ENCODE measurements around the gene PHF1. TPM values are rescaled to one million over a fixed set of nuclear protein-coding genes. Genes with fewer than 3 reads are reported as not detected.

The PHF1 gene
- total and polyA plus RNA-seq, 4 donors, result 7.2 to 13.5 (median 11.5) TPM

DNA sequence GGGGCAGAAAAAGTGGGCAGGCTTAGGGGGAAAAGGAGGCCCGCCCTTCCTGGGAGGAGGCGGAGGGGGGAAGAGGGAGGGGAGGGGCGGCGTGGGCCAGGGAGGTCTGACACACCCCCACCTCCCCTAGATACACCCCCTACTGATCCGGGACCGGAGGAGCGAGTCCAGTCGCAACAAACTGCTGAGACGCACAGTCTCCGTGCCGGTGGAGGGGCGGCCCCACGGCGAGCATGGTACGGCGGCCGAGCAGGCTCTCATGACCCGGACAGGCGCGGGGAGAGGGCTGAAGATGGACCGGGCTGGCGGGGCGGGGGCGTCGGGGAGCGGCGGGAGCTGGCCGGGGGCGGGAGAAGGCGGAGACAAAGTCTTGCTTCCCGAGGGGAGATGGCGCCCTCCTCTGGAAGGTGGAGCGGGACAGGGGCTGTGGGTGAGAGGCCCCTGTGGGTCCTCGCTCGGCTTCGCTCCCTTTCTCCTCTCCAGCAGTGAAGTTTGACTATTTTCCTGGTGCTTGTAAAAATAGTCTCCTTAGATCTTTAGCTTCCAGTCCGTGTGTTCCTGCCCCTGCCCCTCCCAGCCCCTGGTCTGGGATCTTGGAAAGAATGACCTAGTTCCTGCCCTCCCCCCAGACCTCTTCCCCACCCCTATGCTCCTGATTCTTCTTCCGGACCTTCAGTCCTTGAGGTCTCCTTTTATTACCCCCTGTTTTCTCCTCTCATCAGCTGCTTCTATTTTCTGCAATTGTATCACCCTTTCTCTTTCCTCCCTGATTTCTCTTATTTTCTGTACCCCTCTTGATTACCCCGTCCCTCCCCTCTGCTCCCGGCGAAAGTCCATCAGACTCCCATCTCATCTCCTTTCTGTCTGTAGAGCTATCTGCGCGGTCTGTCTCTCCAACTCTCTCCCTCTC is 15.1 kb downstream of the PHF1 start:
- peak overlapping the region; percentile 45 to 84 for H3K9ac ChIP-seq (ENCODE audit: low read depth in 1 of 2, low read length in 2 of 2)
- no peaks in the 10 kb centered on the region for H3K9me3 ChIP-seq (ENCODE audit: control insufficient read depth in 4 of 4, low read length in 3 of 4)
- peak; percentile 80 for DNase-seq (ENCODE audit: low spot score)
- H3K4me3 ChIP-seq (ENCODE audit: low read depth in 1 of 3, low read length in 3 of 3), result peak overlapping the region; percentile 62 to 76 (median 66)
- H3K4me1 ChIP-seq (ENCODE audit: control insufficient read depth in 4 of 4, insufficient read depth in 4 of 4, low read length in 3 of 4), result peaks cover 13 to 40% (median 27%) of the 10 kb centered on the region in 4 donors
- no peaks in the 10 kb centered on the region for H3K27me3 ChIP-seq (ENCODE audit: control insufficient read depth in 4 of 4, insufficient read depth in 4 of 4, low read length in 3 of 4)
- 2% methylated on average over 43 of the region's 43 CpGs for WGBS
- peak overlapping the region; percentile 67 to 88 for H3K27ac ChIP-seq (ENCODE audit: low read depth in 1 of 2, low read length in 2 of 2)
- no peaks in the 10 kb centered on the region for H3K36me3 ChIP-seq (ENCODE audit: control insufficient read depth in 4 of 4, insufficient read depth in 3 of 4, low read depth in 1 of 4, low read length in 3 of 4)
- TF ChIP-seq GABPA (IDR thresholded peaks at IDR 0.05 in 1 of 2, conservative IDR thresholded peaks at IDR 0.05 in 1 of 2), result peak in 1 of 2 donors; percentile 7
- TF ChIP-seq, protein P1, sequence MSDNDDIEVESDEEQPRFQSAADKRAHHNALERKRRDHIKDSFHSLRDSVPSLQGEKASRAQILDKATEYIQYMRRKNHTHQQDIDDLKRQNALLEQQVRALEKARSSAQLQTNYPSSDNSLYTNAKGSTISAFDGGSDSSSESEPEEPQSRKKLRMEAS (IDR thresholded peaks at IDR 0.05), result peak; percentile 76
- peak; percentile 9 for TF ChIP-seq SP1 (IDR thresholded peaks at IDR 0.05)
- TF ChIP-seq FOXA1 (IDR thresholded peaks at IDR 0.05), result no peak
- peak; percentile 16 for TF ChIP-seq YY1 (IDR thresholded peaks at IDR 0.05)
- TF ChIP-seq JUND (IDR thresholded peaks at IDR 0.05), result no peak
- TF ChIP-seq RXRA (IDR thresholded peaks at IDR 0.05), result peak in 1 of 2 donors; percentile 2
- TF ChIP-seq, protein P2, sequence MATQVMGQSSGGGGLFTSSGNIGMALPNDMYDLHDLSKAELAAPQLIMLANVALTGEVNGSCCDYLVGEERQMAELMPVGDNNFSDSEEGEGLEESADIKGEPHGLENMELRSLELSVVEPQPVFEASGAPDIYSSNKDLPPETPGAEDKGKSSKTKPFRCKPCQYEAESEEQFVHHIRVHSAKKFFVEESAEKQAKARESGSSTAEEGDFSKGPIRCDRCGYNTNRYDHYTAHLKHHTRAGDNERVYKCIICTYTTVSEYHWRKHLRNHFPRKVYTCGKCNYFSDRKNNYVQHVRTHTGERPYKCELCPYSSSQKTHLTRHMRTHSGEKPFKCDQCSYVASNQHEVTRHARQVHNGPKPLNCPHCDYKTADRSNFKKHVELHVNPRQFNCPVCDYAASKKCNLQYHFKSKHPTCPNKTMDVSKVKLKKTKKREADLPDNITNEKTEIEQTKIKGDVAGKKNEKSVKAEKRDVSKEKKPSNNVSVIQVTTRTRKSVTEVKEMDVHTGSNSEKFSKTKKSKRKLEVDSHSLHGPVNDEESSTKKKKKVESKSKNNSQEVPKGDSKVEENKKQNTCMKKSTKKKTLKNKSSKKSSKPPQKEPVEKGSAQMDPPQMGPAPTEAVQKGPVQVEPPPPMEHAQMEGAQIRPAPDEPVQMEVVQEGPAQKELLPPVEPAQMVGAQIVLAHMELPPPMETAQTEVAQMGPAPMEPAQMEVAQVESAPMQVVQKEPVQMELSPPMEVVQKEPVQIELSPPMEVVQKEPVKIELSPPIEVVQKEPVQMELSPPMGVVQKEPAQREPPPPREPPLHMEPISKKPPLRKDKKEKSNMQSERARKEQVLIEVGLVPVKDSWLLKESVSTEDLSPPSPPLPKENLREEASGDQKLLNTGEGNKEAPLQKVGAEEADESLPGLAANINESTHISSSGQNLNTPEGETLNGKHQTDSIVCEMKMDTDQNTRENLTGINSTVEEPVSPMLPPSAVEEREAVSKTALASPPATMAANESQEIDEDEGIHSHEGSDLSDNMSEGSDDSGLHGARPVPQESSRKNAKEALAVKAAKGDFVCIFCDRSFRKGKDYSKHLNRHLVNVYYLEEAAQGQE (IDR thresholded peaks at IDR 0.05), result no peak
- peak; percentile 39 to 45 for TF ChIP-seq RAD21 (IDR thresholded peaks at IDR 0.05)
- TF ChIP-seq FOXA2 (IDR thresholded peaks at IDR 0.05), result no peak
- TF ChIP-seq, protein P3, sequence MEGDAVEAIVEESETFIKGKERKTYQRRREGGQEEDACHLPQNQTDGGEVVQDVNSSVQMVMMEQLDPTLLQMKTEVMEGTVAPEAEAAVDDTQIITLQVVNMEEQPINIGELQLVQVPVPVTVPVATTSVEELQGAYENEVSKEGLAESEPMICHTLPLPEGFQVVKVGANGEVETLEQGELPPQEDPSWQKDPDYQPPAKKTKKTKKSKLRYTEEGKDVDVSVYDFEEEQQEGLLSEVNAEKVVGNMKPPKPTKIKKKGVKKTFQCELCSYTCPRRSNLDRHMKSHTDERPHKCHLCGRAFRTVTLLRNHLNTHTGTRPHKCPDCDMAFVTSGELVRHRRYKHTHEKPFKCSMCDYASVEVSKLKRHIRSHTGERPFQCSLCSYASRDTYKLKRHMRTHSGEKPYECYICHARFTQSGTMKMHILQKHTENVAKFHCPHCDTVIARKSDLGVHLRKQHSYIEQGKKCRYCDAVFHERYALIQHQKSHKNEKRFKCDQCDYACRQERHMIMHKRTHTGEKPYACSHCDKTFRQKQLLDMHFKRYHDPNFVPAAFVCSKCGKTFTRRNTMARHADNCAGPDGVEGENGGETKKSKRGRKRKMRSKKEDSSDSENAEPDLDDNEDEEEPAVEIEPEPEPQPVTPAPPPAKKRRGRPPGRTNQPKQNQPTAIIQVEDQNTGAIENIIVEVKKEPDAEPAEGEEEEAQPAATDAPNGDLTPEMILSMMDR (IDR thresholded peaks at IDR 0.05; ENCODE audit: low read depth, low read length, missing input control), result peak; percentile 41
- TF ChIP-seq HNF4A (conservative IDR thresholded peaks at IDR 0.05), result no peak

DNA sequence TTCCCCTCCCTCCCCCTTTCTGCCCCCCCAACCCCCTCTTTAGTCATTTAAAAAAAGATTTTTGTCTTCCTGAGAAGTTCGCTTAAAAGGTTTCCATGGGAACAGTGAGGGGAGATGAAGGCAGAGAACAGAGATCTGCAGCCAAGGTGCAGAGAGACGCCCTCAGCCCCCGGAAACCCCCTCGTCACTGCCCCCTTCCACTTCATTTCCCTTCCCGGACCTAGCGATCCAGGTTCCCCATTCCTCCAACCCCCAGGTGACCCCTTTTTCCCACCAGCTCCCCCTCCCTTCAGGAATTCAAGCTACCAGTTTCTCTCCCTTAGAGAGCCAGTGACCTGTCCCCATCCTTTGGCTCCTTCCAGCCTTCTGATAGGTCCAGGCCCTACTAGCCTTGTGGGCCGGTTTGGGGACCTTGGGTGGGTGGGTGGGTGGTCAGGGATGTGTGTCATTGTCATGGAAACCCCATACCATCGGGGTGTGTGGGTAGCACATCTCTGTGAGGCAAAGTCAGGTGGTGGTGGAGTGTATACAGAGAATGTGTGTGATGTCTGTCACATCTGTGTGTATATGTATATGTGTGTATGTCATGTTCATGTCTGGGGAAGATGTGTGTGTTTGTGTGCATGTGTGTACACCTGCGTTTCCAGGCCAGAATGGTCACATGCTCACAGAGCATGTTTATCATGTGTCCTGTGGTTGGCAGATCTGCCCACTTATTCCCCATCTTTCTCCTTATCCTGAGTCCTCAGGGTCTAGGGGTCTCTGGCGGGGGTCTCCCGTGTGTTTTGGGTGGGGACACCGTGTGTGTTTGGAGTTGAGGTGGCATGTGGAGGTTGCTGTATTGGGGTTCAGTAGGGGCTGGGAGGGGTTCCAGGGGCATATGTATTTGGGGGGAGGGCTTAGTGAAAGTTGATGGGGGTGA is 16.0 kb downstream of the PHF1 start:
- Histone ChIP-seq H3K9ac (ENCODE audit: low read depth in 1 of 2, low read length in 2 of 2) (peak overlapping the region in 1 of 2 donors; percentile 56), H3K9me3 (ENCODE audit: control insufficient read depth in 4 of 4, low read length in 3 of 4) (no peaks in the 10 kb centered on the region), H3K27me3 (ENCODE audit: control insufficient read depth in 4 of 4, insufficient read depth in 4 of 4, low read length in 3 of 4) (no peaks in the 10 kb centered on the region), H3K4me3 (ENCODE audit: low read depth in 1 of 3, low read length in 3 of 3) (peak overlapping the region; percentile 36 to 62 (median 58)), H3K4me1 (ENCODE audit: control insufficient read depth in 4 of 4, insufficient read depth in 4 of 4, low read length in 3 of 4) (peaks cover 13 to 47% (median 28%) of the 10 kb centered on the region in 4 donors), H3K36me3 (ENCODE audit: control insufficient read depth in 4 of 4, insufficient read depth in 3 of 4, low read depth in 1 of 4, low read length in 3 of 4) (no peaks in the 10 kb centered on the region), H3K27ac (ENCODE audit: low read depth in 1 of 2, low read length in 2 of 2) (peak overlapping the region; percentile 67 to 88)
- no peak for DNase-seq (ENCODE audit: low spot score)
- 21% methylated on average over 12 of the region's 12 CpGs for WGBS
- TF ChIP-seq RXRA (IDR thresholded peaks at IDR 0.05) (no peak), HNF4A (conservative IDR thresholded peaks at IDR 0.05) (no peak), HNF4G (IDR thresholded peaks at IDR 0.05) (no peak), EGR1 (IDR thresholded peaks at IDR 0.05; ENCODE audit: low read depth in 2 of 2) (no peak), YY1 (IDR thresholded peaks at IDR 0.05) (no peak), GABPA (IDR thresholded peaks at IDR 0.05 in 1 of 2, conservative IDR thresholded peaks at IDR 0.05 in 1 of 2) (no peak), SP1 (IDR thresholded peaks at IDR 0.05) (no peak)
- TF ChIP-seq, protein P1 (IDR thresholded peaks at IDR 0.05), result no peak
- TF ChIP-seq, protein P2 (IDR thresholded peaks at IDR 0.05), result no peak
- TF ChIP-seq, protein P4, sequence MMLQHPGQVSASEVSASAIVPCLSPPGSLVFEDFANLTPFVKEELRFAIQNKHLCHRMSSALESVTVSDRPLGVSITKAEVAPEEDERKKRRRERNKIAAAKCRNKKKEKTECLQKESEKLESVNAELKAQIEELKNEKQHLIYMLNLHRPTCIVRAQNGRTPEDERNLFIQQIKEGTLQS (IDR thresholded peaks at IDR 0.05), result no peak

Measured in liver (tissue), 9 donors.